Tibial artery (tissue), 4 donors: Measurements from ENCODE around the gene PLXNA2.
A peak's percentile ranks its signal among the peaks of the same experiment; 100 is the strongest.

Experiments
- DNase-seq, 2 donors: peaks; one replicate each; pipeline ENCODE4 v3.0.0-alpha.2; 2019
- H3K27ac ChIP-seq, 2 donors: fragments of 200-600 bp; sonication (generic) in 1 of 2; 1 replicate in 1 of 2; 2 replicates in 1 of 2; pipeline ENCODE4 v1.5.1; 2018 to 2019; ENCODE audit warnings: mild to moderate bottlenecking in 1 of 2
- H3K27me3 ChIP-seq, 2 donors: fragments of 200-600 bp; sonication (generic) in 1 of 2; one replicate each; pipeline versions ENCODE4 v1.5.1 to v1.6.0; 2016 to 2019
- H3K36me3 ChIP-seq, 3 donors: fragments of 200-600 bp; sonication (generic) in 2 of 3; one replicate each; pipeline ENCODE4 v1.5.1; 2016 to 2019; ENCODE audit warnings: mild to moderate bottlenecking in 2 of 3
- H3K4me1 ChIP-seq, 4 donors: fragments of 200-600 bp; sonication (generic) in 2 of 4; 1 replicate in 3 of 4; 2 replicates in 1 of 4; pipeline ENCODE4 v1.5.1; 2016 to 2019
- H3K4me3 ChIP-seq, 2 donors: fragments of 200-600 bp; sonication (generic) in 1 of 2; 1 replicate in 1 of 2; 2 replicates in 1 of 2; pipeline ENCODE4 v1.5.1; 2018 to 2019; ENCODE audit warnings: mild to moderate bottlenecking in 2 of 2
- H3K9me3 ChIP-seq, 3 donors: fragments of 200-600 bp; sonication (generic) in 1 of 3; one replicate each; pipeline ENCODE4 v1.5.1; 2016 to 2019
- CTCF ChIP-seq, 2 experiments: fragments of 200-600 bp in 1 of 2; fragments of 450-650 bp in 1 of 2; IDR thresholded peaks; one replicate each; pipeline ENCODE4 v1.5.1; 2017 to 2019; ENCODE audit warnings: antibody characterized with exemption in 2 of 2, mild to moderate bottlenecking in 1 of 2, moderate library complexity in 1 of 2
- intact Hi-C: fragments of 100-400 bp; cut with DNase I; formaldehyde crosslinking; loops from one replicate; pipeline ENCODE4 v1.15.0; 2023; ENCODE audit warnings: low total_unique reads

Gene PLXNA2

DNA sequence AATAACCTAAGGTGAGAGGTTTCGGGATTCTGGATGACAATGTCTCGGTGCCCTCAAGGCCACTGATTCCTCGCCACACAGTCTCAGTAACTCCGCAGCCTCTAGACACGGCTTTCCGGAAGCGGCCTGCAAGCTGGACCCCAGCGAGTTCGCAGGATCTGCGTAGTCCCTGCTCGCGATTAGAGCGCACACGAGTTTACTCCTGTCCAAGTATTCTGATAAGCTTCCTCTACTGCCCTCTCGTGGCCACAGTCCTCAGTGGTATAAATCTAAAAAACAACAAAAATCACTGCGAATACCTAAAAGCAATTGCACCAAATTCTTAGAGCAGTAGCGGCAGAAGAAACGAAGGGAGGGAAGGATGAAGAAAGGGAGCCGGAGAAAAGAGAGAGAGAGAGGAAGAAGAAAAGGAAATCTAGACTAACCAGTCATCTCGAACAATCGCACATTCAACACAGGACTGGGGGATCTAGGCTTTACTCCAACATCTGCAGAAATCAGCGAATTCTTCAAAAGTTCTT is 1.1 kb upstream of the PLXNA2 start:
- no peaks in the 10 kb centered on the region for H3K27me3 ChIP-seq
- peak overlapping the region; percentile 86 to 89 for H3K27ac ChIP-seq
- DNase-seq = peak; percentile 95 to 97
- H3K36me3 ChIP-seq = no peaks in the 10 kb centered on the region
- H3K4me3 ChIP-seq = peak overlapping the region; percentile 89 to 94
- peak; percentile 70 to 88 for TF ChIP-seq CTCF (IDR thresholded peaks at IDR 0.05)
- H3K4me1 ChIP-seq = peaks cover 0 to 60% (median 45%) of the 10 kb centered on the region in 4 donors
- intact Hi-C loops = loop anchor here (2.0 to 10.0 kb wide), 2 partner anchors 222 to 360 kb away; no protein-coding TSS in a partner anchor
- no peaks in the 10 kb centered on the region for H3K9me3 ChIP-seq

DNA sequence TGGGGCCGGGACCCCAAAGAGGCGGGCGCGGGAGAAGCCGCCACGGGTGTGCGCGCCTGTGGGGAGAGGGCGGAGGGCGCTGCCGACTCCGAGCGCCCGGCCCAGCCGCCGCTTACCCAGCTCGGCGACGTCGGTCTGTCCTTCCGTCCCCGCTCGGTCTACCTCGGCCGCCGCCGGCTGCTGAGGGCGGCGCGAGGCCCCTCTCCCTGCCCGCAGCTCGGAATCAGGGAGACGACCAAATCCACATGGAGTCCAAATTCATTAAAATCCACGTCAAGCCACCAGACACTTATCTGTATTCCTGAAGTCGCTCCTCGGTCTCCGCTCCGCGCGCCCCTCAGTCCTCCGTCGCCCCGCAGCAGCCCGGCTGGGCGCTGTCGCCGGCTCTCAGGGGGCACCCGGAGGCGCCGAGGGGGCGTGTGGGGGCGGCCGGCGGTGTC is 637 bp downstream of the PLXNA2 start:
- Histone ChIP-seq H3K4me1 (peaks cover 0 to 66% (median 58%) of the 10 kb centered on the region in 4 donors), H3K27me3 (no peaks in the 10 kb centered on the region), H3K27ac (peak overlapping the region; percentile 86 to 89), H3K9me3 (no peaks in the 10 kb centered on the region), H3K36me3 (no peaks in the 10 kb centered on the region), H3K4me3 (peak overlapping the region; percentile 89 to 94)
- intact Hi-C loops = loop anchor here (5.0 to 10.0 kb wide), 3 partner anchors 41 to 359 kb away; no protein-coding TSS in a partner anchor
- DNase-seq = no peak
- TF ChIP-seq CTCF (IDR thresholded peaks at IDR 0.05) = no peak

GRCh38 chr1:208242941-208243526 is 1.1 kb downstream of the PLXNA2 start:
- Histone ChIP-seq H3K27me3 (no peaks in the 10 kb centered on the region), H3K9me3 (no peaks in the 10 kb centered on the region), H3K27ac (peak overlapping the region; percentile 86 to 89), H3K4me3 (peak overlapping the region; percentile 89 to 94), H3K4me1 (peaks cover 0 to 66% (median 58%) of the 10 kb centered on the region in 4 donors), H3K36me3 (no peaks in the 10 kb centered on the region)
- TF ChIP-seq CTCF (IDR thresholded peaks at IDR 0.05) = no peak
- DNase-seq = no peak
- intact Hi-C loops = loop anchor here (5.0 to 10.0 kb wide), 3 partner anchors 41 to 358 kb away; no protein-coding TSS in a partner anchor

DNA sequence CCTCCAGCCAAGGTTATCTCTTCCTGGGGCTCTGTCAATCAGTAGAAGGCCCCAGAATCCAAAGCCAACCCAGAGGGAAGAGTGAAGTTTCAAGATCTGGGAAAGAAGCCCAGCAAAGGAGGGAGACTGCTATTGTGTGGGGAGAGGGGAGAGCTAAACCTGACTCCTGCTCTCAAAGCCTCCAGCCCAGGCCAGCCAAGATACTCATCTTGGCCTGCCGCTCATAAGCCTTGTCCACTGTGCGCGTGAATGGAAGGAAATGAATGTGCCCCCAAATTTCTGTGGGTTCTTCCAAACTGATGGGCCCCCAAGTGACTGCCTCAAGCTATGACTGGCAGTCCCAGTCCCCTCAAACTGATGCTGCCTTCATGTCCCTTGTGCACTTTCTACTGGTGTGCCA is 2.0 kb downstream of the PLXNA2 start:
- intact Hi-C loops = loop anchor here (5.0 to 10.0 kb wide), 3 partner anchors 40 to 357 kb away; no protein-coding TSS in a partner anchor
- no peaks in the 10 kb centered on the region for H3K9me3 ChIP-seq
- no peaks in the 10 kb centered on the region for H3K27me3 ChIP-seq
- no peak for TF ChIP-seq CTCF (IDR thresholded peaks at IDR 0.05)
- H3K4me1 ChIP-seq = peaks cover 0 to 65% (median 56%) of the 10 kb centered on the region in 4 donors
- H3K36me3 ChIP-seq = no peaks in the 10 kb centered on the region
- H3K27ac ChIP-seq = peak overlapping the region; percentile 86 to 89
- peak overlapping the region; percentile 89 to 94 for H3K4me3 ChIP-seq
- no peak for DNase-seq

DNA sequence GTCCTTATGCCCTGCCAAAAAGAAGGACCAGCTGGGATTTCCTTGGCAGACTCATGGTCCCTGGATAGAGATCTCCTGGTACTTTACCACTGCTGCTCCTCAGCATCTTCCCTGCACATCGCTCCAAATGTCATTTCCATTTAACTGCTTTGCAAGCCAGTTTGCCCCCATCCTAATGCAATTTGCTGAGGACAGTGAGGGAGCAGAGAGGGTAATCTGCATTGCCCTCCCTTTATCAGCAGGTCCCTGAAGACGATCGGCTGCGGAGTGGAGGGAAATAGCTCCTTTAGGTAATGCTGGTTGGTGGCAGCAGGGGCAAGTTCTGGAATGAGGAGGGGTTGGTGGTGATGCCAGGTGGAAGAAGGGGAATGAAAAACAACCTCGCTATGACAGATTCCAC is 2.7 kb downstream of the PLXNA2 start:
- peaks cover 0 to 71% (median 62%) of the 10 kb centered on the region in 4 donors for H3K4me1 ChIP-seq
- H3K4me3 ChIP-seq = peak overlapping the region; percentile 89 to 94
- no peak for TF ChIP-seq CTCF (IDR thresholded peaks at IDR 0.05)
- intact Hi-C loops = loop anchor here (5.0 to 10.0 kb wide), 3 partner anchors 39 to 357 kb away; no protein-coding TSS in a partner anchor
- no peaks in the 10 kb centered on the region for H3K9me3 ChIP-seq
- H3K27me3 ChIP-seq = no peaks in the 10 kb centered on the region
- H3K27ac ChIP-seq = peak overlapping the region; percentile 13 to 86
- DNase-seq = no peak
- no peaks in the 10 kb centered on the region for H3K36me3 ChIP-seq
